HG02884 (cell line): ENCODE measurements around the gene EHD4.

Experiments
- ATAC-seq: cut with Tn5 transposase; IDR thresholded peaks from one replicate; pipeline ENCODE4 v1.9.1; 2021; ENCODE audit warnings: mild to moderate bottlenecking, moderate library complexity; ENCODE audit not compliant: unreplicated experiment

EHD4 gene

GRCh38 chr15:41961001-41961518 lies 11.3 kb downstream of the EHD4 start:
- no peak for ATAC-seq

- ATAC-seq = no peak
Observed at GRCh38 chr15:41958002-41958420, 14.3 kb downstream of the EHD4 start.

- ATAC-seq = no peak
Observed at GRCh38 chr15:41957021-41957897, 15.1 kb downstream of the EHD4 start.

GRCh38 chr15:41955807-41956525 lies 16.4 kb downstream of the EHD4 start:
- no peak for ATAC-seq

GRCh38 chr15:41955100-41955499 lies 17.3 kb downstream of the EHD4 start:
- ATAC-seq = no peak

- no peak for ATAC-seq
Observed at GRCh38 chr15:41954036-41954435, 18.3 kb downstream of the EHD4 start.

GRCh38 chr15:41952013-41952563 lies 20.3 kb downstream of the EHD4 start:
- no peak for ATAC-seq

- no peak for ATAC-seq
Observed at GRCh38 chr15:41951571-41951970, 20.8 kb downstream of the EHD4 start.

- ATAC-seq = no peak
Observed at GRCh38 chr15:41950489-41950888, 21.9 kb downstream of the EHD4 start.

- ATAC-seq = no peak
Observed at GRCh38 chr15:41950127-41950483, 22.3 kb downstream of the EHD4 start.

- ATAC-seq = no peak
Observed at GRCh38 chr15:41949401-41950126, 22.8 kb downstream of the EHD4 start.

GRCh38 chr15:41948490-41948889 lies 23.9 kb downstream of the EHD4 start:
- ATAC-seq = no peak

- no peak for ATAC-seq
Observed at GRCh38 chr15:41946970-41947369, 25.4 kb downstream of the EHD4 start.

GRCh38 chr15:41945731-41946130 lies 26.6 kb downstream of the EHD4 start:
- ATAC-seq = no peak

GRCh38 chr15:41945221-41945620 lies 27.1 kb downstream of the EHD4 start:
- ATAC-seq = no peak

- ATAC-seq = no peak
Observed at GRCh38 chr15:41944313-41944940, 27.9 kb downstream of the EHD4 start.

- no peak for ATAC-seq
Observed at GRCh38 chr15:41943543-41944312, 28.6 kb downstream of the EHD4 start.

- no peak for ATAC-seq
Observed at GRCh38 chr15:41942886-41943285, 29.5 kb downstream of the EHD4 start.

GRCh38 chr15:41941644-41942415 lies 30.5 kb downstream of the EHD4 start:
- ATAC-seq = no peak
